ENCODE results near the gene ZNF580. TPM values are rescaled to one million over a fixed set of nuclear protein-coding genes. Genes with fewer than 3 reads are reported as not detected.

Gene ZNF580
- total RNA-seq, 1 experiment from 2014 or later: 22.8 TPM

GRCh38 chr19:55692681-55693081, 51.9 kb downstream of the ZNF580 start:
- H2AK5ac ChIP-seq (ENCODE audit: insufficient read length, low read length): no peak overlapping the region
- H3K4me3 Mint-ChIP-seq: no peak overlapping the region
- no peaks in the 10 kb centered on the region for H4K20me1 ChIP-seq (ENCODE audit: control insufficient read depth, insufficient read depth, insufficient read length)
- H3K56ac ChIP-seq (ENCODE audit: insufficient read length, low read depth, low read length): no peak overlapping the region
- no peak overlapping the region for H2BK20ac ChIP-seq (ENCODE audit: low read depth, low read length, poor library complexity, severe bottlenecking)
- H3K27me3 ChIP-seq (ENCODE audit: insufficient read depth, low read length): no peaks in the 10 kb centered on the region
- no peaks in the 10 kb centered on the region for H3K79me2 ChIP-seq (ENCODE audit: insufficient read depth, low read length)
- no peak overlapping the region for H4K8ac ChIP-seq (replicated peaks; ENCODE audit: insufficient read length, low read depth, low read length)
- no peak overlapping the region for H3K27ac Mint-ChIP-seq
- H4K5ac ChIP-seq (ENCODE audit: insufficient read length, low read depth, low read length): no peak overlapping the region
- H3K9ac ChIP-seq (ENCODE audit: extremely low read depth, insufficient read length, low read length): no peak overlapping the region
- H3K27ac ChIP-seq (ENCODE audit: insufficient read length, low read depth, low read length): no peak overlapping the region
- peaks cover 24 to 65% (median 62%) of the 10 kb centered on the region in 3 experiments; a peak in 6 of 7 replicates for H3K36me3 Mint-ChIP-seq (ENCODE audit: insufficient read depth in 1 of 3, low read depth in 3 of 3)
- H3K14ac ChIP-seq (ENCODE audit: insufficient read depth, low read length): no peak overlapping the region
- no peak overlapping the region for H3T11ph ChIP-seq (ENCODE audit: low read length)
- H3K23ac ChIP-seq (ENCODE audit: insufficient read length, low read depth, low read length): no peak overlapping the region
- H2AFZ ChIP-seq (ENCODE audit: low read length): no peak overlapping the region
- H2BK5ac ChIP-seq (ENCODE audit: insufficient read length, low read length): no peak overlapping the region
- H3K9me3 ChIP-seq (ENCODE audit: control insufficient read depth, low read depth, low read length): no peaks in the 10 kb centered on the region
- no CpG with 5 or more reads among the region's 19 CpGs for WGBS (ENCODE audit: extremely low coverage, insufficient read length, low lambda C conversion rate)
- no peak overlapping the region for H3K18ac ChIP-seq (ENCODE audit: insufficient read length, low read depth, low read length)
- H3K4me2 ChIP-seq (ENCODE audit: insufficient read depth, insufficient read length, low read length): no peak overlapping the region
- no peaks in the 10 kb centered on the region for H3K79me1 ChIP-seq (ENCODE audit: insufficient read depth, low read depth, low read length, poor library complexity, severe bottlenecking)
- no peaks in the 10 kb centered on the region for H3K9me3 Mint-ChIP-seq
- no peak overlapping the region for H2BK120ac ChIP-seq (ENCODE audit: low read depth, low read length, poor library complexity, severe bottlenecking)
- no peak overlapping the region for H2BK15ac ChIP-seq (ENCODE audit: low read depth, low read length)
- H3K4me1 Mint-ChIP-seq: no peaks in the 10 kb centered on the region
- DNase-seq: no peak
- H3K27me3 Mint-ChIP-seq (ENCODE audit: low read depth): no peaks in the 10 kb centered on the region
- no peak overlapping the region for H2BK12ac ChIP-seq (ENCODE audit: insufficient read length, low read depth, low read length)
- no peak overlapping the region for H3K4ac ChIP-seq (ENCODE audit: low read depth, low read length)
- no peaks in the 10 kb centered on the region for H3K23me2 ChIP-seq (ENCODE audit: insufficient read length, low read depth, low read length, poor library complexity, severe bottlenecking)
- no peaks in the 10 kb centered on the region for H3K4me1 ChIP-seq (ENCODE audit: insufficient read depth, low read length)
- no peak overlapping the region for H4K91ac ChIP-seq (ENCODE audit: insufficient read length, low read depth, low read length)
- TF ChIP-seq, protein P1, sequence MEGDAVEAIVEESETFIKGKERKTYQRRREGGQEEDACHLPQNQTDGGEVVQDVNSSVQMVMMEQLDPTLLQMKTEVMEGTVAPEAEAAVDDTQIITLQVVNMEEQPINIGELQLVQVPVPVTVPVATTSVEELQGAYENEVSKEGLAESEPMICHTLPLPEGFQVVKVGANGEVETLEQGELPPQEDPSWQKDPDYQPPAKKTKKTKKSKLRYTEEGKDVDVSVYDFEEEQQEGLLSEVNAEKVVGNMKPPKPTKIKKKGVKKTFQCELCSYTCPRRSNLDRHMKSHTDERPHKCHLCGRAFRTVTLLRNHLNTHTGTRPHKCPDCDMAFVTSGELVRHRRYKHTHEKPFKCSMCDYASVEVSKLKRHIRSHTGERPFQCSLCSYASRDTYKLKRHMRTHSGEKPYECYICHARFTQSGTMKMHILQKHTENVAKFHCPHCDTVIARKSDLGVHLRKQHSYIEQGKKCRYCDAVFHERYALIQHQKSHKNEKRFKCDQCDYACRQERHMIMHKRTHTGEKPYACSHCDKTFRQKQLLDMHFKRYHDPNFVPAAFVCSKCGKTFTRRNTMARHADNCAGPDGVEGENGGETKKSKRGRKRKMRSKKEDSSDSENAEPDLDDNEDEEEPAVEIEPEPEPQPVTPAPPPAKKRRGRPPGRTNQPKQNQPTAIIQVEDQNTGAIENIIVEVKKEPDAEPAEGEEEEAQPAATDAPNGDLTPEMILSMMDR (conservative IDR thresholded peaks at IDR 0.05): no peak

Other genes with a start within 250 kb of the ZNF580 start
- gene UBE2S, start 233.2 kb upstream of the ZNF580 start, total RNA-seq (2021): 391 and 393 TPM in 2 replicates
- 0.31 TPM in 2 replicates for gene SHISA7, start 197.7 kb upstream of the ZNF580 start, total RNA-seq (2021)
- 68.2 and 72.2 TPM in 2 replicates for gene ISOC2, start 179.4 kb upstream of the ZNF580 start, total RNA-seq (2021)
- 1.2 and 2.1 TPM in 2 replicates for gene C19orf85, start 176.3 kb upstream of the ZNF580 start, total RNA-seq (2021)
- gene ZNF628, start 164.4 kb upstream of the ZNF580 start, total RNA-seq (2021): 16.5 and 16.6 TPM in 2 replicates
- gene NAT14, start 155.8 kb upstream of the ZNF580 start, total RNA-seq (2021): 48.7 and 51.2 TPM in 2 replicates
- 2.5 and 3.2 TPM in 2 replicates for gene SSC5D, start 152.6 kb upstream of the ZNF580 start, total RNA-seq (2021)
- 2.5 and 2.8 TPM in 2 replicates for gene SBK2, start 103.9 kb upstream of the ZNF580 start, total RNA-seq (2021)
- 0.48 and 0.70 TPM in 2 replicates for gene SBK3, start 95.5 kb upstream of the ZNF580 start, total RNA-seq (2021)
- gene ZNF579, start 60.2 kb upstream of the ZNF580 start, total RNA-seq (2021): 19.9 and 21.5 TPM in 2 replicates
- gene FIZ1, start 41.5 kb upstream of the ZNF580 start, total RNA-seq (2021): 21.5 and 25.2 TPM in 2 replicates
- 2.9 and 3.0 TPM in 2 replicates for gene ZNF524, start 40.7 kb upstream of the ZNF580 start, total RNA-seq (2021)
- 13.8 and 14.3 TPM in 2 replicates for gene ZNF865, start 35.4 kb upstream of the ZNF580 start, total RNA-seq (2021)
- 9.9 and 10.7 TPM in 2 replicates for gene ZNF784, start 16.4 kb upstream of the ZNF580 start, total RNA-seq (2021)
- gene ZNF581, start 2.6 kb downstream of the ZNF580 start, total RNA-seq (2021): 65.1 and 68.0 TPM in 2 replicates
- 19.9 and 20.0 TPM in 2 replicates for gene CCDC106, start 7.2 kb downstream of the ZNF580 start, total RNA-seq (2021)
- gene U2AF2, start 14.0 kb downstream of the ZNF580 start, total RNA-seq (2021): 321 and 342 TPM in 2 replicates
- gene EPN1, start 34.2 kb downstream of the ZNF580 start, total RNA-seq (2021): 158 and 159 TPM in 2 replicates
- gene NLRP9, start 97.4 kb downstream of the ZNF580 start, total RNA-seq (2021): not detected in 2 replicates
- not detected in 2 replicates for gene RFPL4A, start 118.1 kb downstream of the ZNF580 start, total RNA-seq (2021)
- not detected in 2 replicates for gene RFPL4AL1, start 128.1 kb downstream of the ZNF580 start, total RNA-seq (2021)
- not detected in 2 replicates for gene NLRP11, start 191.0 kb downstream of the ZNF580 start, total RNA-seq (2021)
- not detected in 2 replicates for gene NLRP4, start 195.5 kb downstream of the ZNF580 start, total RNA-seq (2021)